Gastroesophageal sphincter (tissue), 3 donors: ENCODE measurements around the gene NLRC3.

ENCODE experiments used
- EP300 ChIP-seq: sonication (generic); formaldehyde crosslinking; IDR thresholded peaks from one replicate; pipeline ENCODE4 v1.6.1; 2017; ENCODE audit warnings: antibody characterized with exemption, mild to moderate bottlenecking
- POLR2A ChIP-seq, 2 donors: fragments of 450-650 bp; IDR thresholded peaks; one replicate each; pipeline ENCODE4 v1.6.1; 2017; ENCODE audit warnings: antibody characterized with exemption in 2 of 2, mild to moderate bottlenecking in 2 of 2, moderate library complexity in 1 of 2
- POLR2AphosphoS5 ChIP-seq: sonication (generic); formaldehyde crosslinking; IDR thresholded peaks from one replicate; pipeline ENCODE4 v1.6.1; 2017; ENCODE audit warnings: antibody characterized with exemption
- TF ChIP-seq, protein P1 (sequence below), 4 experiments: fragments of 200-600 bp in 2 of 4; fragments of 450-650 bp in 2 of 4; sonication (generic) in 1 of 4; IDR thresholded peaks; one replicate each; pipeline ENCODE4 v1.5.1; 2017 to 2019; ENCODE audit warnings: antibody characterized with exemption in 4 of 4, mild to moderate bottlenecking in 2 of 4, moderate library complexity in 2 of 4

GRCh38 chr16:3590736-3591435 is 13.7 kb upstream of the NLRC3 start:
- no peak for TF ChIP-seq POLR2A (IDR thresholded peaks at IDR 0.05)
- TF ChIP-seq, protein P1, sequence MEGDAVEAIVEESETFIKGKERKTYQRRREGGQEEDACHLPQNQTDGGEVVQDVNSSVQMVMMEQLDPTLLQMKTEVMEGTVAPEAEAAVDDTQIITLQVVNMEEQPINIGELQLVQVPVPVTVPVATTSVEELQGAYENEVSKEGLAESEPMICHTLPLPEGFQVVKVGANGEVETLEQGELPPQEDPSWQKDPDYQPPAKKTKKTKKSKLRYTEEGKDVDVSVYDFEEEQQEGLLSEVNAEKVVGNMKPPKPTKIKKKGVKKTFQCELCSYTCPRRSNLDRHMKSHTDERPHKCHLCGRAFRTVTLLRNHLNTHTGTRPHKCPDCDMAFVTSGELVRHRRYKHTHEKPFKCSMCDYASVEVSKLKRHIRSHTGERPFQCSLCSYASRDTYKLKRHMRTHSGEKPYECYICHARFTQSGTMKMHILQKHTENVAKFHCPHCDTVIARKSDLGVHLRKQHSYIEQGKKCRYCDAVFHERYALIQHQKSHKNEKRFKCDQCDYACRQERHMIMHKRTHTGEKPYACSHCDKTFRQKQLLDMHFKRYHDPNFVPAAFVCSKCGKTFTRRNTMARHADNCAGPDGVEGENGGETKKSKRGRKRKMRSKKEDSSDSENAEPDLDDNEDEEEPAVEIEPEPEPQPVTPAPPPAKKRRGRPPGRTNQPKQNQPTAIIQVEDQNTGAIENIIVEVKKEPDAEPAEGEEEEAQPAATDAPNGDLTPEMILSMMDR (IDR thresholded peaks at IDR 0.05), result no peak
- TF ChIP-seq EP300, result no peak
- no peak for TF ChIP-seq POLR2AphosphoS5
